Prostate gland (tissue), 1 donor: ENCODE data around the gene COL4A2.

Experiments used
- POLR2A ChIP-seq: fragments of 450-650 bp; IDR thresholded peaks from one replicate; pipeline ENCODE4 v1.6.1; 2016; ENCODE audit warnings: antibody characterized with exemption, mild to moderate bottlenecking
- POLR2AphosphoS5 ChIP-seq: sonication (generic); formaldehyde crosslinking; IDR thresholded peaks from one replicate; pipeline ENCODE4 v1.6.1; 2017; ENCODE audit warnings: antibody characterized with exemption

GRCh38 chr13:110372676-110373075 lies 65.6 kb downstream of the COL4A2 start:
- TF ChIP-seq POLR2AphosphoS5 (no peak), POLR2A (no peak)
